GM18498 (cell line): Measurements from ENCODE around the gene PRKG2.

Experiments
- ATAC-seq: cut with Tn5 transposase; IDR thresholded peaks from one replicate; pipeline ENCODE4 v1.9.1; 2021; ENCODE audit warnings: mild to moderate bottlenecking, moderate library complexity; ENCODE audit not compliant: unreplicated experiment

Gene PRKG2

DNA sequence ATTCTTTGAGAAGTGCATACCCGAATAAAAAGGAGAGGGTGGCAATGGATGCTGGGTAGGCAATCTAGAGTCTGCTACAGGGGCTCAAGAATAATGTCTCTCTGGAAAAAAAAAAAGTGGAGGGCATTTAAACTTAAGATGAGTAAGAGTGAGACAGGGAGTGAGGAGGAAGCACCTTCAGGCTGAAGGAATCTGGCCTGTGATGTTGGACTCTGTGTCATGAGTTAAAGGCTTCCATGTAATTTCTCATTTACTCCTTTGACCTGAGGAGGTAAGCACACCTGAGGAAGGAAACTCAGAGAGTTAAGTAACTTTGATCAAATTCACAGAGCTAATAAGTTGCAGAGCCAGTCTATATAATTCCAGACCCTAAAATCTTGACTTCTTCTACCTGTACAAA is 3.2 kb upstream of the PRKG2 start:
- no peak for ATAC-seq

DNA sequence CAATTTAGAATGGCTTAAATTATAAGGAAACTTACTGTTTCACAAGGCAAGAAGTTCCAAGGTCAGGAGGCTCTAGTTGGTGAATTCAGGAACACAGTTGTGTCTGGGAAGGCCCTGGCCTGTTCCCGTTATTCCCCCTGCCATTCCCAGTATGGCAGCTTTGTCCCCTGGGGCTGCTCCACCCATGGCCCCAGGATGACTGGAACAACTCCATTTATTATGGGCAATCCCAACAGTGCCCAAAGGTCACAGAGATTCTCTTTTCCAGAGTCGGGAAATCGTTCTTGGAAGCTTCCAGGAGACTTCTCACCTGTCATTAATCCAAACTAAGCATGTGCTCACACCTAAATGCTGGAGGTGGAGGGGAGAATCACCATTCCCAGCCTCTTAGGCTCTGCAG is 2.8 kb upstream of the PRKG2 start:
- no peak for ATAC-seq

DNA sequence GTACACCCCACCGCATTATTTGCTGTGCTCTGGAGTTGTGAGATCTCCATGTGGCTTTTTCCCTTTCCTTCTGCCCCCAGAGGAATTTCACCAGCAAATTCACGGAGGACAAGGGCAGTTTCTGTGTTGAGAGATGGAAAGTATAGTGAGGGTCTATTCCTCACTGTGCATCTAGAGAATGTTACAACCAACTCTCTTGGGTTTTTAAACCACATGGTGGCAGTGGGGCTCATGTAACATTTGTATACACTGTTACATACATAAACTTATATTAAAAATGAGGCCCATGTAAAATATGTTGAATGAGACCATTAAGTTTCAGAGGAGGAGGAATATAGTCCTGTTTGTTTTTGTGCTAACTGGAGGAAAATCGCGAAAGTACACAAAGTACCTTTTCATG is 909 bp upstream of the PRKG2 start:
- ATAC-seq: no peak

DNA sequence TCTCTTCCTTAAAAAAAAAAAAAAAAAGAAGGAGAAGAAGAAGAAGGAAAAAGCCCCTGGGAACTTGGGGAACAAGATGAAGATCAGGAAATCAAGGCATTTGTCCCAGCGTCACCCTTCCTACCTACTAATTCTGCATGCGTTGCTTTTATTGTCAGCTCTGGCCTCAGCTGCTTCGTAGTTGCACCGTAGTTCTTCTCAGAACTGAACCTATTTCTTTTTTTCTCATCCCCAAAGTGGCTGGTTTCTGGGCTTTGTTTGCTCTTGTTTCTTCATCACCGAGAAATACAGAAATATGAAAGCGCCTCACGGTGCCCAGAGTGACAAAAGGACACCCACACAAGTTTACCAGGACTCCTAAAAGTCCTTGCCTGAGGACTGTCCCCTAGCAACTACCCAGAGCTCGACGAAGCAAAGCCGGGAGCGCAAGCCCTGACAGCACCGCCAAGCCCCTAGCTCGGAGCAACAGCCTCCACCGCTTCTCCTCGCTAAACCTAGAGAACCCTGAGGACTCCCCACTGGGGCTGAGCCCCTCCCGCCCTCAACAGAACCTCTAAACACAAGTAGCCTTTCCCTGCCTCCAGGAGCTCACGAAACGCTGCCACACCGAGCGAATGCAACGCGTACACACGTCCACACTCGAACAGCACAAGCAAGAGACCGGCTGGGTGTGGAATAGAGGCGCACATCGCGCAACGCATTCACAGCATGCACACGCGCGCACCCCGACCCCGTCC is 710 bp downstream of the PRKG2 start:
- no peak for ATAC-seq

DNA sequence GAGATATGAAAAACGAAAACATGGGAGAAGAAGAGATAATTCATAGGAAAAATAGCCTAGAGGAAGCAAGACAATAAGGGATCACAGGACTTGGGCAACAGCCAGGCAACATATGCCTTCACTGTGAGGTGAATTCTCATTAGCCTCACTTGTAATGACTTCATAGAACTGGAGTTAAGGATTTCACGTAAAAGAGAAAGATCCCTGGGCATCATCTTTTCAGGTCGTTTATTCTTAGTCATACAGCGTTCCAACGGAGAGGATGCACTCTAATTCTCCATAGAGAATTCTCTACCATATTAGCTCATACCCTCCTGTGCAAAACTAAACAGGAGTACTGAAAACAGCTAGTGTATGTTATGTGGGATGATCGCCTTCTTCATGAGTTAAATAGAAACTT is 1.4 kb downstream of the PRKG2 start:
- ATAC-seq: no peak

DNA sequence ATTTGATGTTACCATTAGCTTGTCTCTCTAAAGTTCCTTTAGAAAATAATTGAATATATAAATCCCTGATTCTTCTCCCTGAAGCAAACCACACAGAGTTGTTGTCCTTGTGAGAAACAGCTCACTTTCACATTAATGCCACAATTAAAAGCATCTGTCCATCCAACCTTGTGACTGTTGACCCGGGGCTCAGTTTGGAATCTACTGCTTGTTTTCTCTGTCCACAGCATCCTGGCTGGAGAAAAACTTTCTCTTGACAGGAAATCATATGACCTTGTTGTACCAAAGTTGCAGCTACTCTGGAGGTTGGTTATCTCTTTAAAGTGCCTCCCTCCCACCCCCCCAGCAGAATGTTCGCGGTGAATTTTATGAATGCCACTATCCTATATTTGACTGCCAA is 3.1 kb downstream of the PRKG2 start:
- no peak for ATAC-seq

DNA sequence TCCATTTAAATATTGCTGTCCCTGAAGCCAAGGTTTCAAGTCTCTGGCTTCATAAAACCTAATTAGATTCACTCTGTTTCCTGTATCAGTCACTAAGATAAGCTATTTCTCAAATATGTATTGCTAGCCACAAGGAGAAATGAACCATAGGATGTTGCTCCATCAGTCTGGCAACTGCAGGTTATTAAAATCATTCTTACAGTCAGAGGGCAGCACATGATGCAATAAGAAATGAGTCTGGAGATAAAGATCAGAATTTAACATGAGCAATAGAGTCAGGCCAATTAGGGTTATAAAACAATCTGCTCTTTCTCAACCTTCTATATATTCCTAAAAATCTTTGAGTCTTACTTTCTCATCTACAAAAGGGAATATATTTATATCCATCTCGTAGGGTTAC is 7.2 kb downstream of the PRKG2 start:
- ATAC-seq: no peak

DNA sequence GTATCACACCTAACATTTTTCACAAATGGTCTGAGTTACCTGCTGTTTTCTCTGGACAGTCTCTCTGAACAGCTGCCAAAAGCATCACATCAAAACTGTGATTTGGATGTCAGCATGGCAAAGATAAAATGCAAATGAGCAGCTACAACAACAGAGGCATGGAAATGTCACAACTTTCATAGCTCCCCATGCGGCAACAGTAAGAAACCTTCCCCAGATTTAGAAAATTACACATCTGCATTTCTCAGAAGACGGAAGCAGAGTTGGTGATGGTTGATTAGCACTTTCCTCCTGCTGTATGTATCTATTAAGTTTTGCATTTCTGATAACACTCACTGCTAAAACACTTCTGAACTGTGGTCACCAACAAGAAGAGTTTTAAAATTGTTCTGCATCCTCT is 9.7 kb downstream of the PRKG2 start:
- ATAC-seq: no peak

DNA sequence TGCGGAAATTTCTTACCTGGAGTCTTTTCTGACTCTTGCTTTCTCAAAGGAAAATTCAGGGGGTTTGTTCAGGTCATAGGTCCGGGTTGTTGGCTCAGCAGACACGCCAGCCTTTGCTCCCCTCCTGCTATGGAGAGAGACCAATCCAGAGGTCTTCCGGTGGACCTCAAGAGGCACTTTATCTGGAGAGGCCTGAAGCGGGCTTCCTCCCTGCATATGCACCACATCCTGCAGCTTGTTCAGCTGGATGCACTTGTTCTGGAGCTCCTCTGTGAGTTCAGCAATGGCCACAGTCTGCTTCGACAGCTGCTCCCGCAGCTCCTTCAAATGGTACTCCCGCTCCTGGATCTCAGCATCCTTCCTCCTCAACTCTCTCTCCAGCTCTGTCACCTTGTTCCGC is 10.5 kb downstream of the PRKG2 start:
- ATAC-seq: no peak

DNA sequence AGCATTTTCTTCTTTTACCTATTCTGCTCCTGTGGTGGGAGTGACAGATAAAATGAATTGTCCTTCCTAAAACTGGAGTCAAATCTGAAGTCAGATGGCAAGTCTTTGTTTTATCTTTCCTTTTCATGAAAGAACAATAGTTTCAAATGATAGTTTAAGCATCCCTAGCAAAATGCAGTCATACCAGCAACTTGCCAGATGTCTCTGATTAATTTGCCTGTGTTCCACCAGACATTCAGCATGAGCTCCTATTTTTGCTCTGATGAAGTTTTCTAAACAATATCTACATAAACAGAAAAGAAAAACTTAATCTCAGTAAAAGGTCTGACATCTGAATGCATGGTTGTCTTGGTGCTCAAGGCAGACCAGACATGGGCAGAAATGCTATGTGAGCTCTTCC is 15.2 kb downstream of the PRKG2 start:
- no peak for ATAC-seq

DNA sequence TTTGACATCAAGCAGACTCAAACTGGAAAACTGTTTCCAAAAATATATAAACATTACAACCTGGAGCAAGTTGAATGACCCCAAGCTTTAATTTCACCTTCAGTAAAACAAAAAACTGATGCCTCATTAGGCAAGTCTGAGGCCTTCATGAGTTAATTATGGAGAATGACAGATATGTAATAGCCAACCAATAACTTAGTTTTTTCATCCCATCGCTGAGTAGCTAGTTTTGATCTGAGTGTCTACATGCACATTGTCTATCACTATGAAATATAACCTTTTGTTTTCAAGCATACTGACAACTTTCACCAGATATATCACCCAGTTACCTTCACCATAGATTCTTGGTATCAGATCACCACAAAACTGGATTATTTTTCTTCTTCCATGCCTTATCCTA is 16.4 kb downstream of the PRKG2 start:
- no peak for ATAC-seq

DNA sequence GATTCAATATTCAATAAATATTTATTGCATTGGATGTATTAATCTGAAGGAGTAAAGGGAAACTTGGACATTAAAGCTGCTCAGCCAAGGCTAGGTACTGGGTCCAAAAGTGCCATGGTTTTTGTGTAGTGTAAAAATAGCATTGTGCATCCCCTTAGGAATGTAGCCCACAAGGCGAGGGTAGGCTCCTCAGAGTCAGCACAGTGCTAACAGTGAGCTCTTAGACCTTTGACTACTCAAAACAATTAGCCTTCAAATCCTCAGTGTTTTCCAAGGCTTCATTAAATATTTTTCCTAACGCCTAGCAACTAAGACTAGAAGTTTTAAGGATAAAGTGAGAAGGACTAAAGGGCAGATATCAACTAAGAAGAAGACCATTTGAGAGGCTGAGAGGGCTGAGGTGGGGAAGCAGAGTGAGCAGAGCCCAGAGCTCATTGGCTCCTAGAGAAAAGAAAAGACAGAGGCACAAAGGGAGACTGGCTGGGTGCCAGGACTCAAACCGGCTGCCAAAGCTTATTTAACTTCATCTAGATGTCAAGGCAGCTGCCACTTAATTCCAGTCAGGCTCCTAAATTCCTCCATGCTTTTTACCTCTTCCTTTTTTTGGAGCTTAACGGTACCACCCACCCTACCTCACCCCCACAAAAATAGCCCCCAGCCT is 17.0 kb downstream of the PRKG2 start:
- no peak for ATAC-seq

DNA sequence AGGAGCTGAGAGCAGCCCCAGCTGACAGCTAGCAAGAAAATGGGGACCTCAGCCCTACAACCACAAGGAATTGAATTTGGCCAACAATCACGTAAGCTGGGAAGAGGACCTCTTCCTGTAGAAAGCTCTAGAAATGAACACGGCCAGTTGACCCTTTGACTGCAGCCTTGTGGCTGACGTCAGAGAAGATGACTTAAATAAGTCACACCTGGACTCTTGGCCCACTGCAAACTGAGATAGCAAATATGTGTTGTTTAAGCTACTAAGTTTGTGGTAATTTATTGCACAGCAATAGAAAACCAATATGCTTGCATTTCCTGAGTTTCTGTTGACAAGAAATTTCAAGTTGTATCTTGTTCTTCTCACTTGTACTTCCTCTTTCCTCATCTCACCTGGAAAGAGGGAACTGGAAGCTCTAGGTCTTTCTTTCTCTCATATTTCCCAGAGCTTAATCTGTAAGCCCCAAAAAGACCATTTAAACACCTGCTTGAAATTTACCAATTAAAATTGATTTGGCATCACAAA is 18.8 kb downstream of the PRKG2 start:
- no peak for ATAC-seq

DNA sequence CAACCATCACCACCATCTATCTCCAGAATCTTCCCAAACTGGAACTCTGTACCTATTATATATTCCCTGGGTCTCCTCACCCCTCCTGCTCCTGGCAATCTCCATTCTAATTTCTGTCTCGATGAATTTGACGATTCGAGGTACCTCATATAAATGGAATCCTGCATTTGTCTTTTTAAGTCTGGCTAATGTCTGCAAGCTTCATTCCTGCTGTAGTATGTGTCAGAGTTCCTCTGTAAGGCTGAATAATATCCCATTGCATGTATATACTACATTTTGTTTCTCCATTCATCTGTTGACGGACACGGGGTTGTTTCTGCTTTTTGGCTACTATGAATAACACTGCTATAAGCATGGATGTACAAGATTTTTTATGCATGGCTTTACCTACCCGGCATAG is 19.5 kb downstream of the PRKG2 start:
- no peak for ATAC-seq

DNA sequence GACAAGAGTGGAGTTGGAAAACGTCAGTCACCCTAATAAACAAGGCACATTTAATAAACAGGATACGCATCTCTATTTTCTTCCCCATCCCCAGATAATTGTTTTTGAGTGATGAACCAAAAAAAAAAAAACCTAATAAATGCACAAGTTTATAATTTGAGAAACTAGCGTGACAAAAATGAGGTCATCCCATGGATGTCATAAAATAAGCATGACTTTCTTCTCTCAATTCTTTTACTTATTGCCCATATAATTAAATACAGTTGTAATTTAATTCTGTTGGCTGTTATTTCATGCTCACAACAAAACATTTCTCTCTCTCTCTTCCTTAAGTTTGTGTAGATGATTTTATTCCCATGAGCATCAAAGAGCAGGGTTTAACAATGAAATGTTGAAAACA is 20.7 kb downstream of the PRKG2 start:
- ATAC-seq: no peak

DNA sequence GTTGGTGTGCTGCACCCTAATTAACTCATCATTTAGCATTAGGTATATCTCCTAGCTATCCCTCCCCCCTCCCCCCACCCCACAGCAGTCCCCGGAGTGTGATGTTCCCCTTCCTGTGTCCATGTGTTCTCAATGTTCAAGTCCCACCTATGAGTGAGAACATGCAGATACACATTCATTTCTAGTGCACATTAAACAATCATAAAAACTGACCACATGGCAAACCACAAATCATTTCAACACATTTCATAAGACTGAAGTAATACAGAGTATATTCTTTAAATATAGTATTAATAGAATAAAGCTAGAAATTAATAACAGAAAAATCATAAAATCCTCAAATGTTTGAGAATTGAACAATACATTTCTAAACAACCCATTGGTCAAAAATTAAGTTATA is 34.1 kb downstream of the PRKG2 start:
- no peak for ATAC-seq

DNA sequence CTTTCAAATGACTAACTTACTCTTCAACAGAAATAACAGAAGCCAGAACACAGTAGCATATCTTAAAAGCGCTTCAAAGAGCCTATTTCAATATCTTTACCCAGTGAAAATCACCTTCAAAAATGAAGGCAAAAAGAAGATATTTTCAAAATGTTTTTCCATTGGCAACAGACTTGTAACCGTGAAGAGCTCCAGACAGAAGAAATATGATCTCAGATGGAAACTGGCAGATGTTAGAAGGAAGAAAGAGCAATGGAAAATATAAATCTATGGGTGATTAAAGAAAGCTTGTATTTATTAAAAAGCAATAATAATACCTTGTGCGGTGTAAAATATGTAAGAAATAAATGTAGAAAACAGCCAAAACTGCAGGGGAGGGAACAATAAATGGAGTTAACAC is 35.7 kb downstream of the PRKG2 start:
- ATAC-seq: no peak

DNA sequence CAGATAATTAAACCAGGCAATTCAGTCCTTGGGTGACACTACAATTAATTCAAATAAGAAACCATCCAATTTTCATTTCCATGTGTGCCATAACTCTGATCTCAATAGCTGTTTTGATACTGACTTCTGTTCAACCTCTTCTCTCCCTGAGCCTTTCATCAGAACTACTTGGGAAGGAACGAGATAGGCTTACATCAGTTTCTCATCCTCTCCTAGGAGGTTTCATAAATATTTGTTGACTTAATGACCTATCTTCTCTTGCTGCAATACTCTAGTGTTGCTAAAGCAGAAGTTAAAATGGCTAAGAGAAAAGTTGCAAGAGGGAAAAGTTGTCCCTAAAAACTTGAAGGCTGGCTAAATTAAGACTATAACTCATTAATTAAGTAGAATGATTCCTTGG is 41.8 kb downstream of the PRKG2 start:
- ATAC-seq: no peak

DNA sequence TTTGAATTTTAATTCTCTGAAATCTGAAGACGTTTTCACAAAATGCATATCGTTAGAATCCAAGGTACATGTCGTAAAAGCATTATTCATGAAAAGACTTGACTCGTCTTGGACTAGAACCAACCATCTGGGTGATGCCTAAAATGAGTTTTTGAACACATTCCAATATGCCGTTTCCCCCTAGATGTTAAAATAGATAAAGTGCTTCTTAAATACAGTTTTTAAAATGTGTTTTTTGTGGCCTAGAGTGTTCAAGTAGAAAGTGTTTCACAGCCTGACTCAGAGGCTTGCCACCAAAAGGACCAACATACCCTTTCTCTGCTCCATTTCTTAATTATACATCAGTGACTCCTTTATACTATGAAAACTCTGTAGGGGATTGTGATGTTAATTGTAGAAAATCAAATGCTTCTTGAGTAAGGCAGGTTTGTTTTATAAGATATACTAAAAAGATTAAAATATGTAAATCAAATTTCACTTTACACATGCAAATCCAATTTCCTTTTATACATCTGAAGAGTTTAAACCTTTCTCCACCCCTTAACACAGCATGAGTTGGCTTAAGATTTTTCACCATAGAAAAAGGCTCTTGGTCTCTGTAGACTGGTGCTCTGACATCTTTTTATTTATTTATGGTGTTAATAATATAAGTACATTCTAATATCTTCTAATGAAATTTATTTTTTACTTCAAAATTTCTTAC is 48.4 kb downstream of the PRKG2 start:
- no peak for ATAC-seq

DNA sequence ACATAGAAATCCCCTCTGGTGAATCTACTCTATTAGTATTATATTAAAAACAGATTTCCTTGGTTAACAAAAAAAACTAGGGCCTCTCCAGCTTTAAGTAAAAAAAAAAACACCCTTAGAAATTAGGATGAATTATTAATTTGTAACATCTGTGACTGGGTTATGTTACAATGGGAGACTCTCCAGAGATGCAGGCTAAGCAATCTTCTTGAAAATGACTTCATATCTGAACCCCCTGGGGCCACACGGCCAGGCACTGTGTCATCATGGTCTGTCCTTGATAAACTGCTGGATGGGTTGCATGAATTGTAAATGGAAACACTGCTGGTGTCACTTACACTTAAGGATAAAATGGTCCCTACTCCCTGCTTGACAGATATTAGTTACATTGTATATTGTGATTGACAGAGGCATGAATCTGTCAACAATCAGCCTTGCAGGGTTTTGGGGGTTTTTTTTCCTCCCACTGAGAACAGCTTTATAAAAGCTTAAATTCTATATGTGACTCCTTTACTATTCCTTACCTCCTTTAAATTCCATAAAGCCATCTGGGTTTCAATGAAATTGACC is 49.1 kb downstream of the PRKG2 start:
- no peak for ATAC-seq

DNA sequence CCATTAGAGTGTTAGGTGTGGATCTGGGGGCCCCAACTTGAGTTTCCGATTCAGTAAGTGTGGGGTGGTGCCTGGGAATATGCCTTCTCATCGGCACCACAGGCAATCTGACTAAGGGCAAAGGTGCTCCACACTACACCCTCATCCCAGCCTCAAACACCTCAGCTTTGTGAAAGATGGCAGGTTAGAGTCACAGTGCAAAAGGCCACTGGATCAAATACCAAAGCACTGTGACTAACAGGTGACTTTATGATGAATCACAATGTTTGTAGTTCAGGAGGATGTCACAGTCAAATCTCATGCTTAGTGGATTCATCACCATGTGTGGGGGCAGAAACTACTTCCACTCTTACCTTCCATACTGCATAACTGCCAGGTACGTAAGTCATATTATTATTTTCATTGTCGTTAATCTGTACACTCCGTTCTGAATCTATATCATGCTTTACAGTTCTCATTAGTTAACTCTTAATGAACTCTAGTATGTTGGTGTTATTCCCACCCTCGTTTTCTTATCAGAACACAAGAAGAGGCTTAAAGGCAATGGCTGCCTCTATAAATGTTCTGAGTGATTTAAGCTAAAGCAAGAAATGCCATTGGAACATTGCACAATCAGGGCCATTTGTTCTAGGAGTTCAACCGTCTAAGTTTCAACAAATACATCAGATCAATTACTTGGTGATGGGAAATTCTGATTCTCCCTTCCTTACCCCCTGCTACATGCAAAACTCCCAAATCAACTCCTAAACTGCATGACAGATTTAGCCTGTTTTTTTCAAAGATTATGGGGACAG is 50.2 kb downstream of the PRKG2 start:
- ATAC-seq: no peak
